GM12875 (cell line): ENCODE measurements around the gene SLC16A10.
"Not testable (repeated sequence)": the region's sequence is repeated elsewhere in the genome, so short reads cannot be mapped to it uniquely, and the experiment has no call there.

ENCODE experiments used
- H3K4me3 ChIP-seq: one replicate; pipeline ENCODE4 v1.5.1; 2011; ENCODE audit warnings: low read depth, low read length, control low read depth
- TF ChIP-seq, protein P1 (sequence below): IDR thresholded peaks from 2 replicates; pipeline ENCODE4 v1.5.1; 2011; ENCODE audit warnings: low read depth, mild to moderate bottlenecking, control low read depth, inconsistent platforms, low read length, moderate library complexity, borderline replicate concordance; ENCODE audit not compliant: insufficient read depth

Gene SLC16A10

DNA sequence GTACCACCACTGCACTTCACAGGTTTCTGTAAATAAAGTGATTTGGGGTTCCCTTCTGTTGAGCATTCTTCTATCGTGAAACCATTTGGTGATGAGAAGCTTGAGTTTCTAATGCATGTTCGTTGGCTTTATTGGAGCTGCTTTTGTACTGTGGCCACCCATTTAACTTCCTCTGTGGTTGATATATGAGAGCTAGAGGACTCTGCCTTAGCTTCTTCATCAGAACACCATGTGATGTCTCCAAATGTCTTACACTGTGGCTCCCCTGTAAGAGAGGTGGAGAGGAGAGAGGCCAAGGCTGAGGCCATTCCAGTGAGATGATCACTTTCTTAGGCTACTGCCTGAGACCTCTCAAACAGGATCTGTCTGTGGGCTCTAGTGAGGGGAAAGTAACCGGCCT, 114.5 kb downstream of the SLC16A10 start:
- H3K4me3 ChIP-seq = no peak overlapping the region
- TF ChIP-seq, protein P1, sequence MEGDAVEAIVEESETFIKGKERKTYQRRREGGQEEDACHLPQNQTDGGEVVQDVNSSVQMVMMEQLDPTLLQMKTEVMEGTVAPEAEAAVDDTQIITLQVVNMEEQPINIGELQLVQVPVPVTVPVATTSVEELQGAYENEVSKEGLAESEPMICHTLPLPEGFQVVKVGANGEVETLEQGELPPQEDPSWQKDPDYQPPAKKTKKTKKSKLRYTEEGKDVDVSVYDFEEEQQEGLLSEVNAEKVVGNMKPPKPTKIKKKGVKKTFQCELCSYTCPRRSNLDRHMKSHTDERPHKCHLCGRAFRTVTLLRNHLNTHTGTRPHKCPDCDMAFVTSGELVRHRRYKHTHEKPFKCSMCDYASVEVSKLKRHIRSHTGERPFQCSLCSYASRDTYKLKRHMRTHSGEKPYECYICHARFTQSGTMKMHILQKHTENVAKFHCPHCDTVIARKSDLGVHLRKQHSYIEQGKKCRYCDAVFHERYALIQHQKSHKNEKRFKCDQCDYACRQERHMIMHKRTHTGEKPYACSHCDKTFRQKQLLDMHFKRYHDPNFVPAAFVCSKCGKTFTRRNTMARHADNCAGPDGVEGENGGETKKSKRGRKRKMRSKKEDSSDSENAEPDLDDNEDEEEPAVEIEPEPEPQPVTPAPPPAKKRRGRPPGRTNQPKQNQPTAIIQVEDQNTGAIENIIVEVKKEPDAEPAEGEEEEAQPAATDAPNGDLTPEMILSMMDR = no peak

DNA sequence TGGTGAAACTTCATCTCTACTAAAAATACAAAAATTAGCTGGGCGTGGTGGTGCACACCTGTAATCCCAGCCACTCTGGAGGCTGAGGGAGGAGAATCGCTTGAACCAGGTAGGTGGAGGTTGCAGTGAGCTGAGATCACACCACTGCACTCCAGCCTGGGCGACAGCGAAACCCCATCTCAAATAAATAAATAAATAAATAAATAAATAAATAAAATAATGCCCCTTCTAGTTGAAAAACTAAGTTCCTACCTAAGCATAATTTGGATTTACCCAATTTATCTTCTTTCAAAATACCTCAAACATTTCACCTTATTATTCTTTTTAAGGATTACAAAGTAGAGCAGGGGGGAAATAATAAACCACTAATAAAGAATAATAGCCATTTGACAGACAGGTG, 116.2 kb downstream of the SLC16A10 start:
- H3K4me3 ChIP-seq = not testable (repeated sequence)

DNA sequence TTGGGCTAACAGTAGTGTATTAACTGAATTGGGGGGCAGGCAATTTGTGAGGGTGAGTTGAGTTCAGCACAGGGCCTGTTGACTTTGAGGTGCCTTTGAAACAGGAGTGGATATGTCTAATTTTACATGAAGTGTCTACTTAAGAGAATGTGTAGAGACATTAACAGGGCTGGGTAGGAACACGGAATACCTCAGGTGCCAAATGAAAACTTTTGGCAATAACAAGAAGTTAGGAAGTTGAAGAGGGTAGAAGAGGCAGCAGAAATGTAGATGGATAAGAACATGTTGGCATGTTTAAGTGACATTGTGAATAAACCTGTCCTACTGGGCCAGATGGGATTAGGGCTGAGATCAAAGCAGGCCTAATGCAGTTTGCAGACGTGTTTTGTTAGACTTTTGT, 117.0 kb downstream of the SLC16A10 start:
- H3K4me3 ChIP-seq = no peak overlapping the region
- TF ChIP-seq, protein P1 = no peak

DNA sequence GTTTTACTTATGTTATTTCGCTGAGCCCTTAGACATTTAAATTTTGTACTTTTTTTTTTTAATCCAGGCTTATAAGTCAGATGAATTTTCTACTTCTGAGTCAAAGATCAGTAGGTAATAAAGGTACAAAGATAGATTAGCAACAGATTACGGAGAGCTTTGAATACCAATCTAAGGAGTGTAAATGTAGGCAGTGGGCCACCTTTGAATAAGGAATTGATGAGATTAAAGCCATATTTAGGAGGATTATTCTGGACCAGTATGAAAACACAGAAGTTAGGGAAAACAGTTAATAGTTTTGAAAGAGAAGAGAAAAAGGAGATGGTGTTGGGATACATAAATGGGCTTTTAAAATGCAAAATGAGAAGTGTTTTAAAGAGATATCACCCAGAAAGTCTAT, 117.6 kb downstream of the SLC16A10 start:
- TF ChIP-seq, protein P1 = no peak
- H3K4me3 ChIP-seq = no peak overlapping the region

DNA sequence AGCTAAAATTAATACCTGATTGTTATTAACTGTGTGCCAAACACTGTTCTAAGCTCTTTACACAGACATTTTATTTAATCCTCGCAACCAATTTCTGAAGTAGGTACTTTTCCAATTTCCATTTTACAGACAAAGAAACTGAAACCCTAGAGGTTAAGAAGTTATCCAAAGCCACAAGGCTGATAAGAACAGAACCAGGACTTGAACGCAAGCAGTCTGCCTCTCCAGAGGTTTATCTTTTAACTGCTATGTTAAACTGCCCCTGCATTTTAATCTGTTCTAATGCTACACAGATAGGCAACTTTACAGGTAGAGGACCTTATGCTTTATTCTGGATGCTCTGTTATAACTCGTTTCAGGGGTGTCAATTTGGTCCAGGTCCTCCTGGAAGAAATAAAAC, 118.2 kb downstream of the SLC16A10 start:
- H3K4me3 ChIP-seq = no peak overlapping the region
- TF ChIP-seq, protein P1 = no peak

GRCh38 chr6:111207141-111207858, 120.0 kb downstream of the SLC16A10 start:
- no peak overlapping the region for H3K4me3 ChIP-seq
- TF ChIP-seq, protein P1 = no peak

DNA sequence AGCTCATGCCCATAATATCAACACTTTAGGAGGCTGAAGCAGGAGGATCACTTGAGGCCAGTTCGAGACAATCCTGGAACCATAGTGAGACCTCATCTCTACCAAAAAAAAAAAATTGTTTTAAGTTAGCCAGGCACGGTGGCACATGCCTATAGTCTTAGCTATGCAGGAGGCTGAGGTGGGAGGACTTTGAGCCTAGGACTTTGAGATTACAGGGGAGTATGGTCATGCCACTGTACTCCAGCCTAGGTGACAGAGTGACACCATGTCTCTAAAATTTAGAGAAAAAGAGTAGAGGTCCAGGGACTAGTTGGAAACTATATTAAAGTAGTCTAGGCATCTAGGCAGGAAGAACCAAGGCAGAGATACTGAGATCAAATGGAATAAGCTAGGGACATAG, 121.6 kb downstream of the SLC16A10 start:
- H3K4me3 ChIP-seq = no peak overlapping the region
- TF ChIP-seq, protein P1 = no peak
